ENCODE data around the gene TMEM38B. TPM values are rescaled to one million over a fixed set of nuclear protein-coding genes. Genes with fewer than 3 reads are reported as not detected.
"Not testable (repeated sequence)": the region's sequence is repeated elsewhere in the genome, so short reads cannot be mapped to it uniquely, and the experiment has no call there.

TMEM38B gene
- total RNA-seq, 1 experiment from 2014 or later, result 29.5 TPM

DNA sequence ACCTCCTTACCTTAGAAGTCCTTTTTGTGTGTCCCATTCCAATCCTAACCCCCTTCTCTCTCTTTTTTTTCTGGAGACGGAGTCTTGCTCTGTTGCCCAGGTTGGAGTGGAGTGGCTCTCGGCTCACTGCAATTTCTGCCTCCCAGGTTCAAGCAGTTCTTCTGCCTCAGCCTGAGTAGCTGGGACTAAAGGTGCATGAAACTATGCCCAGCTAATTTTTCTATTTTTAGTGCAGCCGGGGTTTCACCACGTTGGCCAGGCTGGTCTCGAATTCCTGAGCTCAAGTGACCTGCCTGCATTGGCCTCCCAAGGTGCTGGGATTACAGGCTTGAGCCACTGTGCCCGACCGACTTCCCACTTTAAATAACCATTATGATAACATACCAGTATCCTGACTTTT lies 17.5 kb downstream of the TMEM38B start:
- DNase-seq (ENCODE audit: low spot score), result no peak
- in situ Hi-C loops (cut with HindIII; ENCODE audit: low sequenced_read_pairs), result loop anchor here (25.0 kb wide), 1 partner anchor 125 kb away; no protein-coding TSS in a partner anchor

DNA sequence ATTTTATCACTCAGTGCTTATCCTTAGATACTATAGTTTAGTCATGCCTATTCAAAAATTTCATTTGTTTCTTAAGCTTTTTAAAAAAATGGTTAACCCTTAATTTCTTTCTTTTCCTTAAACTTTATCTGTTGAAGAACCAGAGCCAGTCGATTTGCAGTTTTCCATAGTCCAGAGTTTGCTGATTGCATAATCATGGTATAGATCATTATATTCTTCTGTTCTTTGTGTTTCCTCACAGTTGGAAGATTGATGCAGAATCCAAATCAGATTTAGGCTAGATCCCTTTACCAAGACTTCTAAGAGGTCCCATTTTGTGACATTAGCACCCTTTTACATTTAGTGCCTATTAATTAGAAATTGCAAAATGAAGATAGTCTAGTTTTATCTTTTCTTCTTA lies 18.0 kb downstream of the TMEM38B start:
- in situ Hi-C loops (cut with HindIII; ENCODE audit: low sequenced_read_pairs), result loop anchor here (25.0 kb wide), 1 partner anchor 125 kb away; no protein-coding TSS in a partner anchor
- DNase-seq (ENCODE audit: low spot score), result no peak

DNA sequence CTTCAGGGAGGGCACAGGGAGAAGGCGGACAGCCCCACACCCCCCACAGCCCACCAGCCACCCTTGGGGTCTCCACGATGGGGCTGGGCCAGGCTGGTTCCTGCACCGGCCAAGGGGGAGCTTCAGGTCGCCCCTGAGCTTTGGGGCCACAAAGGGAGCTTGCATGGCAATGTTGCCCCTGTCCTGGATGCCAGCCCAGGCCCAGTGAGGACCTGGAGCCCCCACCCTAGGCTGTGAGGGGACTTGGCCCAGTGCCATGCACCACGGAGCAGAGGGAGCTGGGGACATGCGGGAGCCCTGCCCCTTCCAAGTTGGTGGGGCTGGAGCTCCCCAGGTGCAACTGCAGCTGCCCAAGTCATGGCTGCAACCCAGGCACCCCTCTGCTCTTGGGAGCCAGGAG lies 18.4 kb downstream of the TMEM38B start:
- DNase-seq (ENCODE audit: low spot score), result no peak
- in situ Hi-C loops (cut with HindIII; ENCODE audit: low sequenced_read_pairs), result loop anchor here (25.0 kb wide), 1 partner anchor 125 kb away; no protein-coding TSS in a partner anchor

DNA sequence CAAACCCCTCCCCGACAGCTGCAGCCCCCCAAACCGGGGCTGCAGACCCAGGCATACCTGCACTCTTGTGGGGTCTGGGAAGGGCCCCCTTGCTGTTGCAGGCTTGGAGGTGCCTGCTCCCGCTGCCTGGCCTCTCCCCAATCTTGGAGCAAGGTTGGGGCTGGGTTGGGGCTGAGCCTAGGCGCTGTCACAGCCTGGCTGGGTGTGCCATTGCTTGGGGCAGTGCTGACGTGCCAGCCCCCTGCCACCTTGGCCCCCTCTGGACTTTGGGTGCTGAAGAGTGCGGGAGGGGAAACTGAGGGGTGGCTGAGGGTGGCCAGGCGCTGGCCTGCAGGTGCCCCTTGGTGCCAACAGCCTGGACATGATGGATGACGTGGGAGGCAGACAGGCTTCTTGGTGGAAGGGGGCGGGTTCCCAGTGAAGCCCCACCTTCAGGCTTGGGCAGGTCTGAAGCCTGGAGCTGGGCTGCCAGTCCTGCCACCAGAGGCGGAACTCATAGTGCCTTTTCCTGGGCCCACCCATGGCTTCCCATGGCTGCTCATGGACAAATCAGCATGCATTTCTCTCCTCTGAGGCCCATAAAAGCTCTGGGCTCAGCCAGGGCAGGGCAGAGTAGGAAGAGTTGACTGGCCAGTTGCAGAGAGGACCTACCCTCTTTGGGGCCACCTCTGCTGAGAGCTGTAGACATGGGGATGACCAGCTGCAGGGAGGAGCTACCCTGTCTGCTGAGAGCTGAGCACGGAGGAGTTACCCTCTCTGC lies 19.1 kb downstream of the TMEM38B start:
- in situ Hi-C loops (cut with HindIII; ENCODE audit: low sequenced_read_pairs), result loop anchor here (25.0 kb wide), 1 partner anchor 126 kb away; no protein-coding TSS in a partner anchor
- DNase-seq (ENCODE audit: low spot score), result no peak

- no peak for DNase-seq (ENCODE audit: low spot score)
- in situ Hi-C loops (cut with HindIII; ENCODE audit: low sequenced_read_pairs), result loop anchor here (25.0 kb wide), 1 partner anchor 127 kb away; no protein-coding TSS in a partner anchor
Measured at GRCh38 chr9:105714020-105714331, 19.6 kb downstream of the TMEM38B start.

- in situ Hi-C loops (cut with HindIII; ENCODE audit: low sequenced_read_pairs), result loop anchor here (25.0 kb wide), 1 partner anchor 129 kb away; no protein-coding TSS in a partner anchor
- no peak for DNase-seq (ENCODE audit: low spot score)
Measured at GRCh38 chr9:105716146-105716545, 21.8 kb downstream of the TMEM38B start.

DNA sequence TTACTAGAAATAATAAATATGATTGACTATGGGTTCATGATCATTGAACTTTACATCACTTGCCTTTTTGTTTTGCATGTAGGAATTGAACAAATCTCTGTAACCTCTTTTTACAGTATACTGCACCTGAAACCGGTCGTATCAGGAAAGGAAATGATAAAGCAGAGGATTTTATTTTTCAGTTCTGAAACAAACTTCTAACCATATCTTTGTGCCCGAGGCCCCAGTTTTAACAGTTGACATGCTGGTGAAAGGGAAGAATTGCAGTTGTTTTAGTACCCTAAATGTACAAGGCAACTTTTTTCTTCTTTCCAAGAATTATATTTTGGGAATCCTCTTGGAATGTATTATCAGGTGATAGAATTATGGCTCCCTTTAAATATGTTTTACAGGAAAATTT lies 27.8 kb downstream of the TMEM38B start:
- in situ Hi-C loops (cut with HindIII; ENCODE audit: low sequenced_read_pairs), result loop anchor here (25.0 kb wide), 1 partner anchor 135 kb away; no protein-coding TSS in a partner anchor
- no peak for DNase-seq (ENCODE audit: low spot score)

DNA sequence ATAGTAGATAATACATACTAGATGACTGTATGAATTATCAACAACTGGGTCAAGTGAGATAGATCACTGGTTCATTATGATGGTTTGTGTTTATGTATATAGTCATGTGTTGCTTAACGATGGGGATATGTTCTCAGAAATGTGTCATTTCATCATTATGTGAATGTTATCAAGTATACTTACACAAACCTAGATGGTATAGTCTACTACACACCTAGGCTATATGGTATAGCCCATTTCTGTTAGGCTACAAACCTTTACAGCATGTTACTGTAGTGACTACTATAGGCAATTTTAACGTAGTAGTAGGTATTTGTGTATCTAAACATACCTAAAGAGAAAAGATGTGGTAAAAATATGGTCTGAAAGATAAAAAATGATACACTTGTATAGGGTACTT lies 31.0 kb downstream of the TMEM38B start:
- in situ Hi-C loops (cut with HindIII; ENCODE audit: low sequenced_read_pairs), result no loop called here
- no peak for DNase-seq (ENCODE audit: low spot score)

DNA sequence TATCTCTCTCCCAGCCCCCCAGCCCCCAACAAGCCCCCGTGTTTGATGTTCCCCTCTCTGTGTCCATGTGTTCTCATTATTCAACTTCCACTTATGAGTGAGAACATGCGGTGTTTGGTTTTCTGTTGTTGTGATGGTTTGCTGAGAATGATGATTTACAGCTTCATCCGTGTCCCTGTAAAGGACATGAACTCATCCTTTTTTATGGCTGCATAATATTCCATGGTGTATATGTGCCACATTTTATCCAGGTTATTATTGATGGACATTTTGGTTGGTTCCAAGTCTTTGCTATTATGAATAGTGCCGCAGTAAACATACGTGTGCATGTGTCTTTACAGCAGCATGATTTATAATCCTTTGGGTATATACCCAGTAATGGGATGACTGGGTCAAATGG lies 33.9 kb downstream of the TMEM38B start:
- DNase-seq (ENCODE audit: low spot score); in situ Hi-C loops (cut with HindIII; ENCODE audit: low sequenced_read_pairs): not testable (repeated sequence)

- in situ Hi-C loops (cut with HindIII; ENCODE audit: low sequenced_read_pairs), result not testable (repeated sequence)
Measured at GRCh38 chr9:105731420-105731819, 37.1 kb downstream of the TMEM38B start.

GRCh38 chr9:105735366-105735765 lies 41.0 kb downstream of the TMEM38B start:
- DNase-seq (ENCODE audit: low spot score), result no peak
- in situ Hi-C loops (cut with HindIII; ENCODE audit: low sequenced_read_pairs), result no loop called here

More at GRCh38 chr9:105731420-105731819, 37.1 kb downstream of the TMEM38B start:
- DNase-seq (ENCODE audit: low spot score), result not testable (repeated sequence)

DNA sequence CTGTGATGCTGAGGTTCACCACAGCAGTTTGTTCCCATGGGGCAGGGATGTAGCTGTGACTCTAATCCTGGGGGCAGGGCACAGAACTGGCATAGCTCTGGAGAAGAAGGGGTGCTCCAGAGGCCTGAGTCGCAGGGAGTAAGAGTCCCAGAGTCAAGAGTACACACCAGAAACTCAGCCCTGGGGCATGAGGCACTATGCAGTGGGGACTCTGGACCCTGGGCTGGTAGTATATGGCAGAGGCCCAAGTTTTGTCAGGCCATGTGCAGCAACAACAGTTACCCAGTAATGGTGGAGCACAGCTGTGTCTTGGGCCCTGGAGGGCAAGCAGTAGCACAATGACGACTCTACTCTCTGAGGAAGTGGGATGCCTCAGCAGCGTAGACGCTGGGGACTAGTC lies 42.9 kb downstream of the TMEM38B start:
- in situ Hi-C loops (cut with HindIII; ENCODE audit: low sequenced_read_pairs), result no loop called here
- DNase-seq (ENCODE audit: low spot score), result no peak

DNA sequence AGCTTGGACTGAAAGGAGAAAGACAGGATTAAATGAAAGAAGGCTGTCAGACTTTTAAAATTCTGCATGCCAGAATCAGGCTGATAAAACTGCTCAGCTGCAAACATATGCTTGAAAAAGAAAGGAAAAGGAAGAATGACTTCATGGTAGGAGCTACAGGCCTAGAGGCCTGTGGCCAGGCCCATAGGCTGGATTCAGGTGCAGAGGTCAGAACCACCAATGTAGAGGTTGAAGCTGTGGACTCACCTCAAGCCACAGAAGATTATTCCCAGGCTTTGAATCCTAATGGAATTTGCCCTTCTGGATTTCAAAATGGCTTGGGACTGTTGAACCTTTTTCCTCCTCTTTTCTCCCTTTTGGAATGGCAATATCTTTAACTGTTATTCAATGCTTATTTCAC lies 47.7 kb downstream of the TMEM38B start:
- DNase-seq (ENCODE audit: low spot score), result no peak
- in situ Hi-C loops (cut with HindIII; ENCODE audit: low sequenced_read_pairs), result no loop called here

- in situ Hi-C loops (cut with HindIII; ENCODE audit: low sequenced_read_pairs); DNase-seq (ENCODE audit: low spot score): not testable (repeated sequence)
Measured at GRCh38 chr9:105747325-105747724, 53.0 kb downstream of the TMEM38B start.

DNA sequence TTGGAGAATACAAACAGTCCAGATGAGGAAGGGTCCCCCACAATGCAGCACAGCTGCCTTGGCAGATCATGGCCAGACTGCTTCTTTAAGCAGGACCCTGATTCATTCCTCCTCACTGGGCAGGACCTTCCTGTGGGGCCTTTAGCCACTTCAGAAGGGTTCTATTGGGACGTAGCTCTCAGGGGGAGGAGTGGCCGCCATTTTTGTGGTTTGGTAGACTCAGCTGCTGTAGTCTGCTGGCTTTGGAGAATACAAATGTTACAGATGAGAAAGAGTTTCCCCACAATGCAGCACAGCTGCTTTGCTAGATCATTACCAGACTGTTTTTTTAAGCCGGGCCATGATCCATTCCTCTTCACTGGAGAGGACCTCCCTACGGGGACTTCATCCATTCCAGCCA lies 57.4 kb downstream of the TMEM38B start:
- in situ Hi-C loops (cut with HindIII; ENCODE audit: low sequenced_read_pairs), result no loop called here

DNA sequence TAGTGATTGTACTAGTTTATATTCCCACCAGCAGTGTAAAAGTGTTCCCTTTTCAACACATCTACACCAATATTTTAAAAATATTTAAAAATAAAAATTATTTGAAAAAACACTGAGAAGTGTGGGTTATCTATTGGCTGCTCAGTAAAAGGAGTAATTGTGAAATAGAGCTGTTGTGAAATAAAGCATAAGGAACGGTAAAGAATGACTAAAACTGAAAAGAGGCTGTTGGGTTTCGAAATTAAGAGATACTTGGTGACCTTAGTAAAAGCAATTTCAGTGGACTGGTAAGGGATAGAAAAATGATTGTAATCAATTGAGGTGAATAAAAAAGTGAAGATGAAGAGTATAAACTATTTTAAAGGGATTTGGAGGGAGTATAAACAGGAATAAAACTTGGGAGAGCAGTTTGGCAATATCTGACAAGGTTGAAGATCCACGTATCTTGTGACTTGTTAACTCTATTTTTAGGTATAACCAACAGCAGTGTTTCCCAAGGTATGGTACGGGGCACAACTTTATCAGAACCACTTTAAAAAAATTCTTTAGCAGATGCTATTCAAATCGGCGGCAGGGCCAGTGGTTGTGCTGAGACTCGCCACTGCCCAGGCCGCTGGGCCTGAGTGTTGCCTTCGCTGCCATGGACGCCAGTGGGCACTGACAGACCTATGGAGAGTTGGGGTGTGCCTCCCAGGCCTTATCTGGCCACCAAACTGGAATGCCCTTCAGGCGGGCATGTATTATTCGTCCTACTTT lies 63.3 kb downstream of the TMEM38B start:
- no peak for DNase-seq (ENCODE audit: low spot score)
- in situ Hi-C loops (cut with HindIII; ENCODE audit: low sequenced_read_pairs), result no loop called here

More for the DNA sequence above, 57.4 kb downstream of the TMEM38B start:
- DNase-seq (ENCODE audit: low spot score), result no peak

GRCh38 chr9:105760053-105760452 lies 65.7 kb downstream of the TMEM38B start:
- in situ Hi-C loops (cut with HindIII; ENCODE audit: low sequenced_read_pairs), result no loop called here
- DNase-seq (ENCODE audit: low spot score), result no peak

DNA sequence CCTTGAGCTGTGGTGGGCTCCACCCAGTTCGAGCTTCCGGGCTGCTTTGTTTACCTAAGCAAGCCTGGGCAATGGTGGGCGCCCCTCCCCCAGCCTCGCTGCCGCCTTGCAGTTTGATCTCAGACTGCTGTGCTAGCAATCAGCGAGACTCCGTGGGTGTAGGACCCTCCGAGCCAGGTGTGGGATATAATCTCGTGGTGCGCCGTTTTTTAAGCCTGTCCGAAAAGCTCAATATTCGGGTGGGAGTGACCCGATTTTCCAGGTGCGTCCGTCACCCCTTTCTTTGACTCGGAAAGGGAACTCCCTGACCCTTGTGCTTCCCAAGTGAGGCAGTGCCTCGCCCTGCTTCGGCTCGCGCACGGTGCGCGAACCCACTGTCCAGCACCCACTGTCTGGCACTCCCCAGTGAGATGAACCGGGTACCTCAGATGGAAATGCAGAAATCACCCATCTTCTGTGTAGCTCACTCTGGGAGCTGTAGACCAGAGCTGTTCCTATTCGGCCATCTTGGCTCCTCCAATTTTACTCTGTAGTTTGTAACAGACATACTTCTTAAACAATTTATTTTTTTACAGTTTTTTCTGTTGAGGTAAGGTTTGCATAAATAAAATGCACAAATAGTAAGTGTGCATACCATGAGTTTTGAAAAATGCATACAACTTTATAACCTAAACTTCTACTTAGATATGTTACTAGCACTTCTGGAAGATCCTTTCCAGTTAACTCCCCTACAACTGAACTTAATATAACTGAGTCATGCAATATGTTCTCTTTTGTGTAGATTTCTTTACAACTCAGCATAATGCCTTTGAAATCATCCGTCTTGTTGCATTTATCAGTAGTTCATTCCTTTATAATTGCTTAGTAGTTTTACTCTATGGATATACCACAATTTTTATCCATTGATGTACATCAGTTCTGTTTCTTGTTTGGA lies 88.5 kb downstream of the TMEM38B start:
- in situ Hi-C loops (cut with HindIII; ENCODE audit: low sequenced_read_pairs); DNase-seq (ENCODE audit: low spot score): not testable (repeated sequence)

GRCh38 chr9:105783495-105783872 lies 89.1 kb downstream of the TMEM38B start:
- DNase-seq (ENCODE audit: low spot score); in situ Hi-C loops (cut with HindIII; ENCODE audit: low sequenced_read_pairs): not testable (repeated sequence)

Data from G401 (cell line).